SK-N-SH (cell line): ENCODE data around the gene EFHC1. TPM values are rescaled to one million over a fixed set of nuclear protein-coding genes. Genes with fewer than 3 reads are reported as not detected.

Source experiments
- CTCF ChIA-PET: fragments of 300-600, 350-600 bp; formaldehyde crosslinking; extraction: SDS; loops from one replicate; lab custom pipeline; 2021; lab: Yijun Ruan, JAX
- POLR2A ChIA-PET: fragments of 350-600 bp; sonication (Branson Sonifier 250); formaldehyde crosslinking; extraction: SDS; loops from one replicate; lab custom pipeline; 2020; ENCODE audit warnings: antibody characterized with exemption, inconsistent platforms; lab: Yijun Ruan, JAX
- DNase-seq: peaks from one replicate; pipeline ENCODE4 v3.0.0; 2012
- H2AFZ ChIP-seq: fragments of 200-600 bp; sonication (generic); 2 replicates; pipeline ENCODE4 v1.8.1; 2016; ENCODE audit warnings: antibody characterized with exemption, mild to moderate bottlenecking, low read depth
- H3F3A ChIP-seq: fragments of 200-600 bp; sonication (generic); replicated peaks from 2 replicates; pipeline ENCODE3; 2016; ENCODE audit warnings: antibody characterized with exemption, mild to moderate bottlenecking; ENCODE audit not compliant: insufficient read depth
- H3K27ac ChIP-seq, 2 experiments: fragments of 200-500 bp in 1 of 2; fragments of 200-600 bp in 1 of 2; sonication (Bioruptor generic) in 1 of 2; sonication (generic), shearing (Covaris generic) in 1 of 2; 2 replicates each; pipeline versions ENCODE4 v1.5.1 to v1.6.1; 2014 to 2016; ENCODE audit warnings: low read depth in 2 of 2, inconsistent platforms in 1 of 2, low read length in 1 of 2, mild to moderate bottlenecking in 1 of 2, mixed read lengths in 1 of 2
- H3K27me3 ChIP-seq: fragments of 200-600 bp; sonication (generic), shearing (Covaris generic); 2 replicates; pipeline ENCODE4 v1.6.1; 2016; ENCODE audit warnings: mixed run types; ENCODE audit not compliant: insufficient read depth
- H3K36me3 ChIP-seq, 2 experiments: fragments of 200-500 bp in 1 of 2; fragments of 200-600 bp in 1 of 2; sonication (Bioruptor generic) in 1 of 2; sonication (generic) in 1 of 2; replicated peaks in 1 of 2; 2 replicates each; pipeline versions ENCODE3 to v1.5.1; 2014 to 2016; ENCODE audit warnings: low read length in 1 of 2, mild to moderate bottlenecking in 1 of 2; ENCODE audit not compliant: insufficient read depth in 2 of 2, control insufficient read depth in 1 of 2
- H3K4me1 ChIP-seq, 2 experiments: fragments of 200-500 bp in 1 of 2; fragments of 200-600 bp in 1 of 2; sonication (Bioruptor generic) in 1 of 2; sonication (generic), shearing (Covaris generic) in 1 of 2; 2 replicates each; pipeline versions ENCODE4 v1.5.1 to v1.6.1; 2014 to 2016; ENCODE audit warnings: low read depth in 1 of 2, low read length in 1 of 2, mixed run types in 1 of 2; ENCODE audit not compliant: insufficient read depth in 2 of 2, control insufficient read depth in 1 of 2
- H3K4me2 ChIP-seq: fragments of 200-600 bp; sonication (generic), shearing (Covaris generic); 2 replicates; pipeline ENCODE4 v1.6.1; 2017; ENCODE audit warnings: mixed run types
- H3K4me3 ChIP-seq, 2 experiments: fragments of 200-500 bp in 1 of 2; fragments of 200-600 bp in 1 of 2; sonication (Bioruptor generic) in 1 of 2; sonication (generic), shearing (Covaris generic) in 1 of 2; 2 replicates each; pipeline versions ENCODE4 v1.5.1 to v1.8.1; 2014 to 2016; ENCODE audit warnings: low read depth in 2 of 2, inconsistent platforms in 1 of 2, low read length in 1 of 2, mild to moderate bottlenecking in 1 of 2, mixed read lengths in 1 of 2, moderate library complexity in 1 of 2
- H3K79me2 ChIP-seq: fragments of 200-600 bp; sonication (generic); 2 replicates; pipeline ENCODE4 v1.8.1; 2017; ENCODE audit warnings: mild to moderate bottlenecking; ENCODE audit not compliant: insufficient read depth
- H3K9ac ChIP-seq: fragments of 200-600 bp; sonication (generic); 2 replicates; pipeline ENCODE4 v1.6.1; 2017; ENCODE audit warnings: mixed run types
- H3K9me2 ChIP-seq: fragments of 200-600 bp; sonication (generic); 2 replicates; pipeline ENCODE4 v1.6.1; 2017; ENCODE audit warnings: mixed run types
- H3K9me3 ChIP-seq: fragments of 200-600 bp; sonication (generic); 2 replicates; pipeline ENCODE4 v1.6.1; 2017; ENCODE audit warnings: mixed run types, mild to moderate bottlenecking, moderate library complexity
- H4K20me1 ChIP-seq: fragments of 200-600 bp; sonication (generic); 2 replicates; pipeline ENCODE4 v1.6.1; 2017; ENCODE audit warnings: mild to moderate bottlenecking, mixed run types; ENCODE audit not compliant: insufficient read depth
- CHD2 ChIP-seq: fragments of 150-350 bp; IDR thresholded peaks from 2 replicates; pipeline ENCODE4 v1.6.1; 2018; ENCODE audit warnings: low read length; ENCODE audit not compliant: partially characterized antibody
- ELF1 ChIP-seq: IDR thresholded peaks from 2 replicates; pipeline ENCODE4 v1.4.0; 2012
- EP300 ChIP-seq, 2 experiments: IDR thresholded peaks; 2 replicates each; pipeline versions ENCODE4 v1.4.0 to v1.6.1; 2012; ENCODE audit warnings: borderline replicate concordance in 1 of 2, low read depth in 1 of 2, low read length in 1 of 2
- FOSL2 ChIP-seq: IDR thresholded peaks from 2 replicates; pipeline ENCODE4 v1.4.0; 2012; ENCODE audit warnings: low read depth, mild to moderate bottlenecking, moderate library complexity, borderline replicate concordance
- FOXJ3 ChIP-seq: sonication (generic); formaldehyde crosslinking; IDR thresholded peaks from 2 replicates; pipeline ENCODE4 v1.5.1; 2020; ENCODE audit warnings: mild to moderate bottlenecking, missing genetic modification reagents
- FOXM1 ChIP-seq: IDR thresholded peaks from 2 replicates; pipeline ENCODE4 v1.4.0; 2012; ENCODE audit warnings: low read depth, mild to moderate bottlenecking
- IRF3 ChIP-seq: fragments of 150-350 bp; IDR thresholded peaks from 2 replicates; pipeline ENCODE4 v1.6.1; 2016; ENCODE audit warnings: mild to moderate bottlenecking, low read depth, low read length
- JUND ChIP-seq: IDR thresholded peaks from 2 replicates; pipeline ENCODE4 v1.4.0; 2012
- MAX ChIP-seq: IDR thresholded peaks from 2 replicates; pipeline ENCODE4 v1.4.0; 2012; ENCODE audit warnings: low read depth
- MEF2A ChIP-seq: IDR thresholded peaks from 2 replicates; pipeline ENCODE4 v1.4.0; 2012; ENCODE audit warnings: low read depth, borderline replicate concordance
- NFIC ChIP-seq: IDR thresholded peaks from 2 replicates; pipeline ENCODE4 v1.4.0; 2012; ENCODE audit warnings: borderline replicate concordance
- NRF1 ChIP-seq: IDR thresholded peaks from 2 replicates; pipeline ENCODE4 v1.6.1; 2012; ENCODE audit warnings: low read depth, mild to moderate bottlenecking, low read length
- PBX3 ChIP-seq: IDR thresholded peaks from 2 replicates; pipeline ENCODE4; 2012
- RAD21 ChIP-seq: IDR thresholded peaks from 2 replicates; pipeline ENCODE4 v1.6.1; 2012; ENCODE audit warnings: mild to moderate bottlenecking, low read length
- RCOR1 ChIP-seq: fragments of 150-350 bp; IDR thresholded peaks from 2 replicates; pipeline ENCODE4 v1.6.1; 2017; ENCODE audit warnings: antibody characterized with exemption, low read length
- RXRA ChIP-seq: IDR thresholded peaks from 2 replicates; pipeline ENCODE4 v1.4.0; 2012; ENCODE audit warnings: low read depth, mild to moderate bottlenecking, borderline replicate concordance
- SMC3 ChIP-seq: IDR thresholded peaks from 2 replicates; pipeline ENCODE4 v1.6.1; 2012; ENCODE audit warnings: low read depth, low read length, improper control_type of control experiment
- TCF12 ChIP-seq: IDR thresholded peaks from 2 replicates; pipeline ENCODE4 v1.4.0; 2012
- TEAD4 ChIP-seq: IDR thresholded peaks from 2 replicates; pipeline ENCODE4 v1.4.0; 2012; ENCODE audit warnings: mild to moderate bottlenecking, borderline replicate concordance; ENCODE audit not compliant: insufficient read depth
- USF2 ChIP-seq: fragments of 150-350 bp; IDR thresholded peaks from 2 replicates; pipeline ENCODE4 v1.6.1; 2017; ENCODE audit warnings: antibody characterized with exemption, low read length, low read depth, borderline replicate concordance
- YY1 ChIP-seq: IDR thresholded peaks from 2 replicates; pipeline ENCODE4 v1.4.0; 2012; ENCODE audit warnings: low read depth, mild to moderate bottlenecking
- WGBS: methylation state at CpG from one replicate; pipeline ENCODE4 v1.1.6; 2017; ENCODE audit warnings: low lambda C conversion rate; 5-methylcytosine and 5-hydroxymethylcytosine counted together
- polyA plus RNA-seq, 3 experiments: library from polyadenylated mRNA; depleted of rRNA; stranded (reverse); fragments of >200 nt; gene quantifications; 2 replicates each; pipeline ENCODE4 v1.2.3, GENCODE V29; 2012

The EFHC1 gene
- polyA plus RNA-seq, 1 of the 3 experiments (the other 2 are of a cell fraction) = 39.4 TPM

- TF ChIP-seq PBX3 (peak; percentile 68), USF2 (no peak), TEAD4 (0 out of 2 replicates have a peak, but pooled peaks have one; percentile 32), EP300 (IDR thresholded peaks at IDR 0.05; ENCODE audit: borderline replicate concordance in 1 of 2, low read depth in 1 of 2, low read length in 1 of 2) (peak in 1 of 2 experiments; percentile 53; a peak in 1 of 4 replicates)
Measured at GRCh38 chr6:52503851-52504781, 84.0 kb downstream of the EFHC1 start (continued).

GRCh38 chr6:52504782-52505136 lies 84.6 kb downstream of the EFHC1 start:
- H3K4me2 ChIP-seq = peak overlapping the region; percentile 62
- ChIA-PET POLR2A (no interaction called here), CTCF (interaction anchor here (0.8 kb wide), 1 partner anchor 94 kb away, joined by 5 read pairs; no protein-coding TSS in a partner anchor)
- H3K27ac ChIP-seq = peak overlapping the region; percentile 71 to 77
- H3K9ac ChIP-seq = peak overlapping the region; percentile 29; the same call in 1 of the 2 replicates
- TF ChIP-seq TCF12 = no peak
- TF ChIP-seq NRF1 = no peak
- no peak for TF ChIP-seq MAX
- TF ChIP-seq FOXJ3 = no peak
- no peak for TF ChIP-seq RAD21
- no peak for TF ChIP-seq SMC3
- no peak for TF ChIP-seq RXRA
- no peak for TF ChIP-seq EP300 (IDR thresholded peaks at IDR 0.05; ENCODE audit: borderline replicate concordance in 1 of 2, low read depth in 1 of 2, low read length in 1 of 2)
- TF ChIP-seq TEAD4 = no peak
- TF ChIP-seq ELF1 = no peak
- no peak for TF ChIP-seq JUND
- no peak for TF ChIP-seq PBX3
- TF ChIP-seq FOXM1 = no peak
- TF ChIP-seq RCOR1 = no peak
- no peak for TF ChIP-seq IRF3
- TF ChIP-seq NFIC = no peak
- no peak for TF ChIP-seq MEF2A
- no peak for TF ChIP-seq CHD2
- no peak for TF ChIP-seq FOSL2
- TF ChIP-seq YY1 = no peak
- peaks cover 30% of the 10 kb centered on the region for H3F3A ChIP-seq
- no peaks in the 10 kb centered on the region for H4K20me1 ChIP-seq
- H3K4me3 ChIP-seq = no peak overlapping the region
- H3K36me3 ChIP-seq = peaks cover 54 to 69% of the 10 kb centered on the region in 2 experiments
- H2AFZ ChIP-seq = no peak overlapping the region
- no peaks in the 10 kb centered on the region for H3K9me2 ChIP-seq
- WGBS = 97% methylated on average over 10 of the region's 10 CpGs
- no peaks in the 10 kb centered on the region for H3K9me3 ChIP-seq
- H3K4me1 ChIP-seq = peaks cover 18 to 23% of the 10 kb centered on the region in 2 experiments; a peak in 3 of 4 replicates
- peaks cover 6% of the 10 kb centered on the region; the same call in 1 of the 2 replicates for H3K79me2 ChIP-seq
- no peaks in the 10 kb centered on the region for H3K27me3 ChIP-seq
- no peak for DNase-seq
